ENCODE results near the gene SDHB. TPM values are rescaled to one million over a fixed set of nuclear protein-coding genes. Genes with fewer than 3 reads are reported as not detected.

SDHB gene
- total and polyA plus RNA-seq, 10 of the 15 experiments (the other 5 are each of a cell fraction or from before 2014, with no cell fraction given) = 101 to 319 (median 188) TPM

DNA sequence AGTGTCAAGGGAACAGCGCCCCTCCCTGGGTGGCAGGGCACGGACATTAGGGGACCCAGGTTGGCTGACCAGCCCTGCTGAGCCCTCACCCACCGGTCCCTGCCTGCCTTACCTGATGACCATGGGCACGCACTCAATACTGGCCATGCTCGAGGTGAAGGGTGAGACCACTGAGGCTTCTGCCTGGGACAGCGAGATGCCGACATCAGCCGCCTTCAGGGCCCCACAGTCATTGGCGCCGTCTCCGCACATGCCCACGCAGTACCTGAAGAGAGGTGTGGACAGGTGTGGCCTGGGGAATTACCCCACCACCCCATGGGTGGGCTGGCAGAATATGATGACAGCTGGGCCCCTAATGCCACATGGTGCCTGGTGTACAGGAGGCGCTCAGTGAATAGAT, 65.6 kb downstream of the SDHB start:
- no peaks in the 10 kb centered on the region for H3K4me1 ChIP-seq (ENCODE audit: control insufficient read depth, insufficient read depth, low read length)
- WGBS (ENCODE audit: insufficient coverage, insufficient replicate concordance, low lambda C conversion rate, missing lambda C conversion rate) = 80% methylated on average over 13 of the region's 13 CpGs
- no peak overlapping the region for H3K4me3 ChIP-seq
- ChIA-PET RAD21 (ENCODE audit: unreplicated experiment) (no interaction called here), CTCF (interaction anchor here (0.6 kb wide), 1 partner anchor 29 kb away, joined by 3 read pairs; no protein-coding TSS in a partner anchor), SMC1A (ENCODE audit: uncharacterized antibody, unreplicated experiment) (no interaction called here), POLR2A (no interaction called here)
- no peak overlapping the region for H3K27ac ChIP-seq (ENCODE audit: control insufficient read depth, insufficient read depth)
- no peak overlapping the region for H3K4me2 ChIP-seq (ENCODE audit: control insufficient read depth, insufficient read depth)
- no peak for FAIRE-seq
- H3K36me3 ChIP-seq (ENCODE audit: control insufficient read depth in 2 of 2, insufficient read depth in 2 of 2, low read length in 1 of 2) = no peaks in the 10 kb centered on the region
- H3K27me3 ChIP-seq (replicated peaks in 1 of 2; ENCODE audit: control insufficient read depth in 2 of 2, insufficient read depth in 2 of 2, low read length in 1 of 2) = no peaks in the 10 kb centered on the region
- H3K9me3 ChIP-seq (replicated peaks; ENCODE audit: control insufficient read depth, insufficient read depth, low read length) = no peaks in the 10 kb centered on the region
- H4K20me1 ChIP-seq (ENCODE audit: control insufficient read depth, insufficient read depth) = no peaks in the 10 kb centered on the region
- in situ Hi-C loops (cut with MboI) (no loop called here), intact Hi-C loops (cut with micrococcal nuclease; ENCODE audit: unreplicated experiment) (no loop called here)
- H3K9ac ChIP-seq (ENCODE audit: control insufficient read depth, insufficient read depth, low read length) = no peak overlapping the region
- ATAC-seq = no peak
- BruUV-seq (replicated peaks) = no TSS peak
- H2AFZ ChIP-seq (ENCODE audit: control insufficient read depth, low read depth, low read length) = no peak overlapping the region
- no peak for DNase-seq (ENCODE audit: low read depth, low spot score)
- no peaks in the 10 kb centered on the region for H3K79me2 ChIP-seq (ENCODE audit: control insufficient read depth, insufficient read depth, low read length)
- TF ChIP-seq TCF12 (IDR thresholded peaks at IDR 0.05; ENCODE audit: low read depth, low read length) (no peak), KAT2A (conservative IDR thresholded peaks at IDR 0.05; ENCODE audit: control insufficient read depth, low read depth, low read length) (no peak), NRF1 (conservative IDR thresholded peaks at IDR 0.05; ENCODE audit: low read depth, low read length) (no peak), SIN3A (IDR thresholded peaks at IDR 0.05; ENCODE audit: low read depth, low read length) (no peak), ZSCAN29 (IDR thresholded peaks at IDR 0.05) (no peak), PAX8 (IDR thresholded peaks at IDR 0.05) (no peak), SUZ12 (IDR thresholded peaks at IDR 0.05; ENCODE audit: unreplicated experiment) (no peak), HDAC6 (IDR thresholded peaks at IDR 0.05; ENCODE audit: unreplicated experiment) (no peak), RELA (IDR thresholded peaks at IDR 0.05; ENCODE audit: borderline replicate concordance, partially characterized antibody) (no peak), CEBPB (IDR thresholded peaks at IDR 0.05; ENCODE audit: borderline replicate concordance in 1 of 2, low read depth in 2 of 2, low read length in 2 of 2) (no peak)
- TF ChIP-seq, protein P1, sequence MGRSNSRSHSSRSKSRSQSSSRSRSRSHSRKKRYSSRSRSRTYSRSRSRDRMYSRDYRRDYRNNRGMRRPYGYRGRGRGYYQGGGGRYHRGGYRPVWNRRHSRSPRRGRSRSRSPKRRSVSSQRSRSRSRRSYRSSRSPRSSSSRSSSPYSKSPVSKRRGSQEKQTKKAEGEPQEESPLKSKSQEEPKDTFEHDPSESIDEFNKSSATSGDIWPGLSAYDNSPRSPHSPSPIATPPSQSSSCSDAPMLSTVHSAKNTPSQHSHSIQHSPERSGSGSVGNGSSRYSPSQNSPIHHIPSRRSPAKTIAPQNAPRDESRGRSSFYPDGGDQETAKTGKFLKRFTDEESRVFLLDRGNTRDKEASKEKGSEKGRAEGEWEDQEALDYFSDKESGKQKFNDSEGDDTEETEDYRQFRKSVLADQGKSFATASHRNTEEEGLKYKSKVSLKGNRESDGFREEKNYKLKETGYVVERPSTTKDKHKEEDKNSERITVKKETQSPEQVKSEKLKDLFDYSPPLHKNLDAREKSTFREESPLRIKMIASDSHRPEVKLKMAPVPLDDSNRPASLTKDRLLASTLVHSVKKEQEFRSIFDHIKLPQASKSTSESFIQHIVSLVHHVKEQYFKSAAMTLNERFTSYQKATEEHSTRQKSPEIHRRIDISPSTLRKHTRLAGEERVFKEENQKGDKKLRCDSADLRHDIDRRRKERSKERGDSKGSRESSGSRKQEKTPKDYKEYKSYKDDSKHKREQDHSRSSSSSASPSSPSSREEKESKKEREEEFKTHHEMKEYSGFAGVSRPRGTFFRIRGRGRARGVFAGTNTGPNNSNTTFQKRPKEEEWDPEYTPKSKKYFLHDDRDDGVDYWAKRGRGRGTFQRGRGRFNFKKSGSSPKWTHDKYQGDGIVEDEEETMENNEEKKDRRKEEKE (IDR thresholded peaks at IDR 0.05) = no peak
- TF ChIP-seq, protein P2, sequence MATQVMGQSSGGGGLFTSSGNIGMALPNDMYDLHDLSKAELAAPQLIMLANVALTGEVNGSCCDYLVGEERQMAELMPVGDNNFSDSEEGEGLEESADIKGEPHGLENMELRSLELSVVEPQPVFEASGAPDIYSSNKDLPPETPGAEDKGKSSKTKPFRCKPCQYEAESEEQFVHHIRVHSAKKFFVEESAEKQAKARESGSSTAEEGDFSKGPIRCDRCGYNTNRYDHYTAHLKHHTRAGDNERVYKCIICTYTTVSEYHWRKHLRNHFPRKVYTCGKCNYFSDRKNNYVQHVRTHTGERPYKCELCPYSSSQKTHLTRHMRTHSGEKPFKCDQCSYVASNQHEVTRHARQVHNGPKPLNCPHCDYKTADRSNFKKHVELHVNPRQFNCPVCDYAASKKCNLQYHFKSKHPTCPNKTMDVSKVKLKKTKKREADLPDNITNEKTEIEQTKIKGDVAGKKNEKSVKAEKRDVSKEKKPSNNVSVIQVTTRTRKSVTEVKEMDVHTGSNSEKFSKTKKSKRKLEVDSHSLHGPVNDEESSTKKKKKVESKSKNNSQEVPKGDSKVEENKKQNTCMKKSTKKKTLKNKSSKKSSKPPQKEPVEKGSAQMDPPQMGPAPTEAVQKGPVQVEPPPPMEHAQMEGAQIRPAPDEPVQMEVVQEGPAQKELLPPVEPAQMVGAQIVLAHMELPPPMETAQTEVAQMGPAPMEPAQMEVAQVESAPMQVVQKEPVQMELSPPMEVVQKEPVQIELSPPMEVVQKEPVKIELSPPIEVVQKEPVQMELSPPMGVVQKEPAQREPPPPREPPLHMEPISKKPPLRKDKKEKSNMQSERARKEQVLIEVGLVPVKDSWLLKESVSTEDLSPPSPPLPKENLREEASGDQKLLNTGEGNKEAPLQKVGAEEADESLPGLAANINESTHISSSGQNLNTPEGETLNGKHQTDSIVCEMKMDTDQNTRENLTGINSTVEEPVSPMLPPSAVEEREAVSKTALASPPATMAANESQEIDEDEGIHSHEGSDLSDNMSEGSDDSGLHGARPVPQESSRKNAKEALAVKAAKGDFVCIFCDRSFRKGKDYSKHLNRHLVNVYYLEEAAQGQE (IDR thresholded peaks at IDR 0.05; ENCODE audit: low read depth, low read length) = no peak
- TF ChIP-seq, protein P3, sequence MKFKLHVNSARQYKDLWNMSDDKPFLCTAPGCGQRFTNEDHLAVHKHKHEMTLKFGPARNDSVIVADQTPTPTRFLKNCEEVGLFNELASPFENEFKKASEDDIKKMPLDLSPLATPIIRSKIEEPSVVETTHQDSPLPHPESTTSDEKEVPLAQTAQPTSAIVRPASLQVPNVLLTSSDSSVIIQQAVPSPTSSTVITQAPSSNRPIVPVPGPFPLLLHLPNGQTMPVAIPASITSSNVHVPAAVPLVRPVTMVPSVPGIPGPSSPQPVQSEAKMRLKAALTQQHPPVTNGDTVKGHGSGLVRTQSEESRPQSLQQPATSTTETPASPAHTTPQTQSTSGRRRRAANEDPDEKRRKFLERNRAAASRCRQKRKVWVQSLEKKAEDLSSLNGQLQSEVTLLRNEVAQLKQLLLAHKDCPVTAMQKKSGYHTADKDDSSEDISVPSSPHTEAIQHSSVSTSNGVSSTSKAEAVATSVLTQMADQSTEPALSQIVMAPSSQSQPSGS (IDR thresholded peaks at IDR 0.05; ENCODE audit: low read length) = no peak
- TF ChIP-seq, protein P4, sequence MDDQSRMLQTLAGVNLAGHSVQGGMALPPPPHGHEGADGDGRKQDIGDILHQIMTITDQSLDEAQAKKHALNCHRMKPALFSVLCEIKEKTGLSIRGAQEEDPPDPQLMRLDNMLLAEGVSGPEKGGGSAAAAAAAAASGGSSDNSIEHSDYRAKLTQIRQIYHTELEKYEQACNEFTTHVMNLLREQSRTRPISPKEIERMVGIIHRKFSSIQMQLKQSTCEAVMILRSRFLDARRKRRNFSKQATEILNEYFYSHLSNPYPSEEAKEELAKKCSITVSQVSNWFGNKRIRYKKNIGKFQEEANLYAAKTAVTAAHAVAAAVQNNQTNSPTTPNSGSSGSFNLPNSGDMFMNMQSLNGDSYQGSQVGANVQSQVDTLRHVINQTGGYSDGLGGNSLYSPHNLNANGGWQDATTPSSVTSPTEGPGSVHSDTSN (IDR thresholded peaks at IDR 0.05; ENCODE audit: insufficient replicate concordance, low read depth, low read length) = no peak

Data from GM12878 (cell line).